ENCODE results near the gene UTP15.

UTP15 gene

GRCh38 chr5:73565139-73565968, at the start of gene UTP15, which contains the start of gene ANKRA2:
Gene UTP15, plus strand, starts transcription at chr5:73565743. Its CDS starts 1,602 bp downstream, at chr5:73567345.
Gene ANKRA2, minus strand, starts transcription at chr5:73565639. Its CDS starts 2,758 bp downstream, at chr5:73562881.
- in situ Hi-C loops (cut with MboI; ENCODE audit: low sequenced_read_pairs) = no loop called here

- in situ Hi-C loops (cut with MboI; ENCODE audit: low sequenced_read_pairs) = no loop called here
These were observed 45.8 kb upstream of the UTP15 start for GRCh38 chr5:73519531-73520283.

- in situ Hi-C loops (cut with MboI; ENCODE audit: low sequenced_read_pairs) = no loop called here
These were observed 42.6 kb upstream of the UTP15 start for GRCh38 chr5:73522989-73523388.

- in situ Hi-C loops (cut with MboI; ENCODE audit: low sequenced_read_pairs) = no loop called here
These were observed 41.7 kb upstream of the UTP15 start for GRCh38 chr5:73523861-73524260.

- in situ Hi-C loops (cut with MboI; ENCODE audit: low sequenced_read_pairs) = no loop called here
These were observed 39.8 kb upstream of the UTP15 start for GRCh38 chr5:73525606-73526203.

GRCh38 chr5:73528248-73528647, 37.3 kb upstream of the UTP15 start:
- in situ Hi-C loops (cut with MboI; ENCODE audit: low sequenced_read_pairs) = no loop called here

- in situ Hi-C loops (cut with MboI; ENCODE audit: low sequenced_read_pairs) = no loop called here
These were observed 36.5 kb upstream of the UTP15 start for GRCh38 chr5:73529081-73529480.

- in situ Hi-C loops (cut with MboI; ENCODE audit: low sequenced_read_pairs) = no loop called here
These were observed 34.2 kb upstream of the UTP15 start for GRCh38 chr5:73531356-73531755.

- in situ Hi-C loops (cut with MboI; ENCODE audit: low sequenced_read_pairs) = no loop called here
These were observed 33.3 kb upstream of the UTP15 start for GRCh38 chr5:73532195-73532594.

GRCh38 chr5:73534011-73534644, 31.4 kb upstream of the UTP15 start:
- in situ Hi-C loops (cut with MboI; ENCODE audit: low sequenced_read_pairs) = no loop called here

GRCh38 chr5:73534971-73535370, 30.6 kb upstream of the UTP15 start:
- in situ Hi-C loops (cut with MboI; ENCODE audit: low sequenced_read_pairs) = no loop called here

GRCh38 chr5:73539730-73540129, 25.8 kb upstream of the UTP15 start:
- in situ Hi-C loops (cut with MboI; ENCODE audit: low sequenced_read_pairs) = no loop called here

GRCh38 chr5:73540192-73540591, 25.4 kb upstream of the UTP15 start:
- in situ Hi-C loops (cut with MboI; ENCODE audit: low sequenced_read_pairs) = no loop called here

- in situ Hi-C loops (cut with MboI; ENCODE audit: low sequenced_read_pairs) = no loop called here
These were observed 23.5 kb upstream of the UTP15 start for GRCh38 chr5:73542020-73542419.

GRCh38 chr5:73544429-73545402, 20.8 kb upstream of the UTP15 start:
- in situ Hi-C loops (cut with MboI; ENCODE audit: low sequenced_read_pairs) = no loop called here

GRCh38 chr5:73545403-73545779, 20.2 kb upstream of the UTP15 start:
- in situ Hi-C loops (cut with MboI; ENCODE audit: low sequenced_read_pairs) = no loop called here

GRCh38 chr5:73550016-73550415, 15.5 kb upstream of the UTP15 start:
- in situ Hi-C loops (cut with MboI; ENCODE audit: low sequenced_read_pairs) = no loop called here

GRCh38 chr5:73552642-73553041, 12.9 kb upstream of the UTP15 start:
- in situ Hi-C loops (cut with MboI; ENCODE audit: low sequenced_read_pairs) = no loop called here

GRCh38 chr5:73558950-73559349, 6.6 kb upstream of the UTP15 start:
- in situ Hi-C loops (cut with MboI; ENCODE audit: low sequenced_read_pairs) = no loop called here

GRCh38 chr5:73564018-73564417, 1.5 kb upstream of the UTP15 start:
- in situ Hi-C loops (cut with MboI; ENCODE audit: low sequenced_read_pairs) = no loop called here
